GM23248 (cell line): Measurements from ENCODE around the gene ZNF865. TPM values are rescaled to one million over a fixed set of nuclear protein-coding genes. Genes with fewer than 3 reads are reported as not detected.

ENCODE experiments used
- DNase-seq: peaks from one replicate; pipeline ENCODE4 v3.0.0-alpha.2; 2015
- H2AFZ ChIP-seq: fragments of 200-600 bp; sonication (generic); 2 replicates; pipeline ENCODE4 v1.6.1; 2016; ENCODE audit warnings: antibody characterized with exemption
- H3F3A ChIP-seq: fragments of 200-600 bp; sonication (generic); 2 replicates; pipeline ENCODE4 v1.6.1; 2016; ENCODE audit warnings: mild to moderate bottlenecking, antibody characterized with exemption, mixed run types; ENCODE audit not compliant: insufficient read depth
- H3K27ac ChIP-seq: fragments of 200-600 bp; sonication (generic); 2 replicates; pipeline ENCODE4 v1.5.1; 2016; ENCODE audit warnings: mild to moderate bottlenecking
- H3K27me3 ChIP-seq: fragments of 200-600 bp; sonication (generic); replicated peaks from 2 replicates; pipeline ENCODE4 v1.6.1; 2016; ENCODE audit warnings: mild to moderate bottlenecking; ENCODE audit not compliant: insufficient read depth
- H3K36me3 ChIP-seq: fragments of 200-600 bp; sonication (generic); 2 replicates; pipeline ENCODE4 v1.6.1; 2016; ENCODE audit warnings: low read depth, mild to moderate bottlenecking
- H3K4me1 ChIP-seq: fragments of 200-600 bp; sonication (generic); 2 replicates; pipeline ENCODE4 v1.6.1; 2016; ENCODE audit warnings: mild to moderate bottlenecking; ENCODE audit not compliant: insufficient read depth
- H3K4me2 ChIP-seq: fragments of 200-600 bp; sonication (generic); one replicate; pipeline ENCODE4 v1.6.1; 2016; ENCODE audit warnings: mild to moderate bottlenecking; ENCODE audit not compliant: unreplicated experiment
- H3K4me3 ChIP-seq: fragments of 200-600 bp; sonication (generic); 2 replicates; pipeline ENCODE4 v1.5.1; 2016; ENCODE audit warnings: mild to moderate bottlenecking
- H3K79me2 ChIP-seq: fragments of 200-600 bp; sonication (generic); 2 replicates; pipeline ENCODE4 v1.6.1; 2016; ENCODE audit warnings: mild to moderate bottlenecking; ENCODE audit not compliant: insufficient read depth
- H3K9ac ChIP-seq: fragments of 200-600 bp; sonication (generic); 2 replicates; pipeline ENCODE4 v1.6.1; 2016; ENCODE audit warnings: mild to moderate bottlenecking
- H3K9me2 ChIP-seq: fragments of 200-600 bp; sonication (generic); 2 replicates; pipeline ENCODE4 v1.6.1; 2016; ENCODE audit warnings: mixed run types, mild to moderate bottlenecking, moderate library complexity; ENCODE audit not compliant: insufficient read depth
- H3K9me3 ChIP-seq: fragments of 200-600 bp; sonication (generic); one replicate; pipeline ENCODE4 v1.6.1; 2017; ENCODE audit warnings: low read depth
- H4K20me1 ChIP-seq: fragments of 200-600 bp; sonication (generic); 2 replicates; pipeline ENCODE4 v1.6.0; 2016; ENCODE audit not compliant: insufficient read depth
- EZH2 ChIP-seq: fragments of 200-600 bp; sonication (generic); IDR thresholded peaks from 2 replicates; pipeline ENCODE4 v1.6.1; 2018; ENCODE audit warnings: antibody characterized with exemption, mild to moderate bottlenecking; ENCODE audit not compliant: insufficient read depth, poor library complexity, severe bottlenecking
- EZH2phosphoT487 ChIP-seq: fragments of 200-600 bp; sonication (generic); IDR thresholded peaks from 2 replicates; pipeline ENCODE4 v1.6.1; 2018; ENCODE audit warnings: antibody characterized with exemption, moderate library complexity, mild to moderate bottlenecking, low read depth; ENCODE audit not compliant: insufficient read depth
- WGBS, 2 experiments: methylation state at CpG; one replicate each; pipeline ENCODE4 v1.1.6; 2015 to 2017; ENCODE audit warnings: low lambda C conversion rate in 2 of 2, low coverage in 1 of 2; ENCODE audit errors: missing lambda C conversion rate in 2 of 2; 5-methylcytosine and 5-hydroxymethylcytosine counted together
- in situ Hi-C: fragments of 300-500 bp; cut with MboI; formaldehyde crosslinking; loops from 2 replicates; pipeline ENCODE4 v1.15.0; 2020
- polyA plus RNA-seq: library from polyadenylated mRNA; unstranded; fragments of >200 nt; fragmentation: Nextera tagmentation; extraction: Ambion mirVana; gene quantifications from 2 replicates; pipeline ENCODE4 v1.2.1, GENCODE V29; 2016
- total RNA-seq: library from RNA; depleted of rRNA; stranded (reverse); fragments of >200 nt; shearing (Covaris generic); gene quantifications from 2 replicates; pipeline ENCODE4 v1.2.3, GENCODE V29; 2014

ZNF865 gene
- total and polyA plus RNA-seq, 2 experiments from 2014 or later = 0.21 to 1.3 TPM

DNA sequence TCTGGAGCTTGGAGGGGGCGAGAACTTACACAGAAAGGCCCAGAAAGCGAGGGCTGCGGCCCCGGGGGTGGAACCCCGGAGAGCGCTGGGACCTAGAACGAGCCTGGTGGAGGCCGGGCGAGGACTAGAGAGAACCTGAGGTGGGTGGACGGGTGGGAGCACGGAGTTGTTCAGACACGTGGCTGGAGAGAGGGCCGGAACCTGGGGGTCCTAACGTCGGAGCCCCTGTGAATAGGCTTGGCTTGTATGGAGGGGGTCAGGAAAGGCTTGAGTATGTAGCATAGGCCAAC, 38.4 kb downstream of the ZNF865 start:
- H3K4me2 ChIP-seq = peak overlapping the region; percentile 71
- in situ Hi-C loops = loop anchor here (25.0 kb wide), 1 partner anchor 507 kb away; the partner anchor contains the start of gene TNNT1
- H4K20me1 ChIP-seq = no peaks in the 10 kb centered on the region
- peaks cover 10% of the 10 kb centered on the region; the same call in 1 of the 2 replicates for H3K36me3 ChIP-seq
- H3K9me3 ChIP-seq = no peaks in the 10 kb centered on the region
- H3K27me3 ChIP-seq = no peaks in the 10 kb centered on the region
- peak overlapping the region; percentile 87 for H3K9ac ChIP-seq
- peaks cover 24% of the 10 kb centered on the region for H3K4me1 ChIP-seq
- DNase-seq = peak; percentile 53
- 0 to 1% methylated on average over 14 to 15 of the region's 15 CpGs for WGBS, 2 experiments
- H2AFZ ChIP-seq = no peak overlapping the region
- peak overlapping the region; percentile 80 for H3K27ac ChIP-seq
- peak overlapping the region; percentile 87 for H3K4me3 ChIP-seq
- no peak for TF ChIP-seq EZH2
- no peak for TF ChIP-seq EZH2phosphoT487
- no peaks in the 10 kb centered on the region for H3K9me2 ChIP-seq
- peaks cover 57% of the 10 kb centered on the region for H3K79me2 ChIP-seq
- peaks cover 29% of the 10 kb centered on the region for H3F3A ChIP-seq

DNA sequence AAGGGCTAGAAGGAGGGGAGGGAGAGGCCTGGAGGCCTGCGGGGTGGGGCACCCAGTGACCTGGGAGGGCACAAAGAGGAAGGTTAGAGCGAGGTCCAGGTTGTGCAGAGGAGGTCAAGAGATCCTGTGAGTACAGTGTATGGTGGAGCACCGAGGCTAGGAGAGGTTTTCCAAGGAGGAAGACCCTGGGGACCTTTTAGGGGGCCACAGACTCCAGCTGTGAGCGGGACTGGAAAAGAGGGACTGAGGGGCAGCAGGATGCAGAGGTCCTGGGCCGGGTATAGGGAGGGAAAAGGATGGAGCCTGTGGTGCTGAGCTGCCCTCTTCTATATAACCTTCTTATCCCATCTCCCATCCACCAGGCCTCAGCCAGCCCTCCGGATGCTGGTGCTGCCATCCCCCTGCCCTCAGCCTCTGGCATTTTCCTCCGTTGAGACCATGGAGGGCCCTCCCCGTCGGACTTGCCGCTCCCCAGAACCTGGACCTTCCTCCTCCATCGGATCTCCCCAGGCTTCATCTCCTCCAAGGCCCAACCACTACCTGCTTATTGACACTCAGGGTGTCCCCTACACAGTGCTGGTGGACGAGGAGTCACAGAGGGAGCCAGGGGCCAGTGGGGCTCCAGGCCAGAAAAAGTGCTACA, 38.9 kb downstream of the ZNF865 start:
- no peaks in the 10 kb centered on the region for H3K9me2 ChIP-seq
- H3K36me3 ChIP-seq = peaks cover 10% of the 10 kb centered on the region; the same call in 1 of the 2 replicates
- no peaks in the 10 kb centered on the region for H3K27me3 ChIP-seq
- peak overlapping the region; percentile 87 for H3K9ac ChIP-seq
- peaks cover 22% of the 10 kb centered on the region for H3K4me1 ChIP-seq
- no peak for TF ChIP-seq EZH2
- no peak for TF ChIP-seq EZH2phosphoT487
- DNase-seq = no peak
- no peaks in the 10 kb centered on the region for H3K9me3 ChIP-seq
- WGBS, 2 experiments = 27 to 36% methylated on average over 12 of the region's 12 CpGs
- H3K79me2 ChIP-seq = peaks cover 52% of the 10 kb centered on the region
- H2AFZ ChIP-seq = no peak overlapping the region
- H3K27ac ChIP-seq = peak overlapping the region; percentile 80
- H3K4me3 ChIP-seq = peak overlapping the region; percentile 87
- peak overlapping the region; percentile 71 for H3K4me2 ChIP-seq
- H4K20me1 ChIP-seq = no peaks in the 10 kb centered on the region
- peaks cover 24% of the 10 kb centered on the region for H3F3A ChIP-seq
- in situ Hi-C loops = loop anchor here (25.0 kb wide), 1 partner anchor 507 kb away; the partner anchor contains the start of gene TNNT1

DNA sequence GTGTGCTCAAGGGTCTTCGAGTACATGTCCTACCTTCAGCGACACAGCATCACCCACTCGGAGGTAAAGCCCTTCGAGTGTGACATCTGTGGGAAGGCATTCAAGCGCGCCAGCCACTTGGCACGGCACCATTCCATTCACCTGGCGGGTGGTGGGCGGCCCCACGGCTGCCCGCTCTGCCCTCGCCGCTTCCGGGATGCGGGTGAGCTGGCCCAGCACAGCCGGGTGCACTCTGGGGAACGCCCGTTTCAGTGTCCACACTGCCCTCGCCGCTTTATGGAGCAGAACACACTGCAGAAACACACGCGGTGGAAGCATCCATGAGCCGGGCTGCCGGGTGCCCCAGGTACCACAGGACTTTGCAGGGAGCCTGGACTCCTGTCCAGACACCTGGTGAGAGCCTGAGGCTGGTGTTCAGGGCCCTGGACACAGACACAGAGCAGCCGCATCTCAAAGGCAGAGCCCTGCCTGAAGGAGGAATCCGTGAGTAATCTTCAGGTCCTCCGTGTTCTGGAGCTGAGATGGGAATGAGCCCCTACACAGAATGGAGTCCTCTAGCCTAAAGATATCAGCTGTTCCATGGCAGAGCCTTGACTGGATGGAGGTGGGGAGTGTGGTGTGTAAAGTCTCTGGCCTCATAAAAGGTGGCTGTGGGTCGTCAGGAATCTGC, 39.5 kb downstream of the ZNF865 start:
- no peak for DNase-seq
- peaks cover 16% of the 10 kb centered on the region for H3K4me1 ChIP-seq
- peaks cover 10% of the 10 kb centered on the region; the same call in 1 of the 2 replicates for H3K36me3 ChIP-seq
- H3K9ac ChIP-seq = peak overlapping the region; percentile 87
- H3K4me3 ChIP-seq = peak overlapping the region; percentile 87
- H3K27ac ChIP-seq = no peak overlapping the region
- H3K4me2 ChIP-seq = peak overlapping the region; percentile 71
- no peak overlapping the region for H2AFZ ChIP-seq
- in situ Hi-C loops = loop anchor here (25.0 kb wide), 1 partner anchor 508 kb away; the partner anchor contains the start of gene TNNT1
- 87 to 91% methylated on average over 16 to 28 of the region's 28 CpGs for WGBS, 2 experiments
- TF ChIP-seq EZH2phosphoT487 (no peak), EZH2 (no peak)
- no peaks in the 10 kb centered on the region for H4K20me1 ChIP-seq
- peaks cover 18% of the 10 kb centered on the region; the same call in 1 of the 2 replicates for H3F3A ChIP-seq
- H3K27me3 ChIP-seq = no peaks in the 10 kb centered on the region
- H3K79me2 ChIP-seq = peaks cover 46% of the 10 kb centered on the region
- no peaks in the 10 kb centered on the region for H3K9me2 ChIP-seq
- H3K9me3 ChIP-seq = no peaks in the 10 kb centered on the region

DNA sequence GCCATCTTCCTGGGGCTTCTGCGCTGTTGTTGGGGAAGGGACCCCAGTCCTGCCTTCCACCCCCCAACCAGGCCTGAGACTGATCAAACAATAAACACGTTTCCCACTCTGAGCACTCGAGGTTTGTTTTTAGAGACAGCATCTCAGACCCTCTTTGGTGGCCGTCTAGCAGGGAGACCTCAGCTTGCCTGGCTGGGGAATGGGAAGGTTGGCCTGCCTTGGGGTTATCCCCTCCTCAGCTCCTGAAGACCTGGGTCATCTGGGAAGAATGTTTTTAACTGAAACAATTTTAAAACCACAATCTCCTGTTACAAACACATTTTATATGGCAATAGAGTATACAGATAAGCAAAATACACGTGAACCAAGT, 40.0 kb downstream of the ZNF865 start:
- 0 out of 2 replicates have a peak overlapping the region, but pooled peaks have one; percentile 12 for H3K9ac ChIP-seq
- H3K79me2 ChIP-seq = peaks cover 46% of the 10 kb centered on the region
- H3K4me2 ChIP-seq = no peak overlapping the region
- H3K4me3 ChIP-seq = no peak overlapping the region
- peaks cover 10% of the 10 kb centered on the region; the same call in 1 of the 2 replicates for H3K36me3 ChIP-seq
- no peak overlapping the region for H2AFZ ChIP-seq
- H3K27ac ChIP-seq = no peak overlapping the region
- TF ChIP-seq EZH2 (no peak), EZH2phosphoT487 (no peak)
- H3F3A ChIP-seq = 0 out of 2 replicates have a peak, but pooled peaks cover 14% of the 10 kb centered on the region
- H3K9me2 ChIP-seq = no peaks in the 10 kb centered on the region
- 72 to 85% methylated on average over 5 of the region's 5 CpGs for WGBS, 2 experiments
- no peak for DNase-seq
- peaks cover 16% of the 10 kb centered on the region for H3K4me1 ChIP-seq
- H3K27me3 ChIP-seq = no peaks in the 10 kb centered on the region
- no peaks in the 10 kb centered on the region for H4K20me1 ChIP-seq
- H3K9me3 ChIP-seq = no peaks in the 10 kb centered on the region
- in situ Hi-C loops = loop anchor here (25.0 kb wide), 1 partner anchor 508 kb away; the partner anchor contains the start of gene TNNT1
